IMR-90 (cell line): ENCODE measurements around the gene CNGB1.

ENCODE experiments used
- BHLHE40 ChIP-seq: fragments of 150-350 bp; IDR thresholded peaks from 2 replicates; pipeline ENCODE4 v1.6.1; 2016; ENCODE audit warnings: mild to moderate bottlenecking, low read depth, low read length
- CEBPB ChIP-seq: IDR thresholded peaks from 2 replicates; pipeline ENCODE4 v1.6.1; 2012; ENCODE audit warnings: low read depth, low read length, improper control_type of control experiment
- MAFK ChIP-seq: IDR thresholded peaks from 2 replicates; pipeline ENCODE4 v1.6.1; 2012; ENCODE audit warnings: low read depth, low read length, improper control_type of control experiment
- MAZ ChIP-seq: IDR thresholded peaks from 2 replicates; pipeline ENCODE4 v1.6.1; 2012; ENCODE audit warnings: low read depth, mild to moderate bottlenecking, low read length, improper control_type of control experiment, moderate library complexity, borderline replicate concordance
- MXI1 ChIP-seq: IDR thresholded peaks from 2 replicates; pipeline ENCODE4 v1.6.1; 2012; ENCODE audit warnings: low read depth, mild to moderate bottlenecking, low read length, moderate library complexity, borderline replicate concordance
- NFE2L2 ChIP-seq: fragments of 150-350 bp; IDR thresholded peaks from 2 replicates; pipeline ENCODE4 v1.6.1; 2016; ENCODE audit warnings: low read depth, mild to moderate bottlenecking, low read length
- POLR2A ChIP-seq: IDR thresholded peaks from 2 replicates; pipeline ENCODE4 v1.6.1; 2012; ENCODE audit warnings: mild to moderate bottlenecking, low read depth, low read length
- RAD21 ChIP-seq: IDR thresholded peaks from 2 replicates; pipeline ENCODE4 v1.6.1; 2012; ENCODE audit warnings: low read length, improper control_type of control experiment
- RFX5 ChIP-seq: IDR thresholded peaks from 2 replicates; pipeline ENCODE4 v1.8.0; 2012; ENCODE audit warnings: low read depth, mild to moderate bottlenecking, low read length, moderate library complexity
- TF ChIP-seq, protein P1 (sequence below): conservative IDR thresholded peaks from 2 replicates; pipeline ENCODE4 v1.5.1; 2012; ENCODE audit warnings: mild to moderate bottlenecking, low read depth, low read length, improper control_type of control experiment
- TF ChIP-seq, protein P2 (sequence below): fragments of 150-350 bp; IDR thresholded peaks from 2 replicates; pipeline ENCODE4 v1.6.1; 2017; ENCODE audit warnings: mild to moderate bottlenecking, antibody characterized with exemption, low read length, low read depth
- TF ChIP-seq, protein P3 (sequence below): fragments of 150-350 bp; IDR thresholded peaks from 2 replicates; pipeline ENCODE4 v1.6.1; 2016; ENCODE audit warnings: low read depth, mild to moderate bottlenecking, low read length, moderate library complexity, borderline replicate concordance

DNA sequence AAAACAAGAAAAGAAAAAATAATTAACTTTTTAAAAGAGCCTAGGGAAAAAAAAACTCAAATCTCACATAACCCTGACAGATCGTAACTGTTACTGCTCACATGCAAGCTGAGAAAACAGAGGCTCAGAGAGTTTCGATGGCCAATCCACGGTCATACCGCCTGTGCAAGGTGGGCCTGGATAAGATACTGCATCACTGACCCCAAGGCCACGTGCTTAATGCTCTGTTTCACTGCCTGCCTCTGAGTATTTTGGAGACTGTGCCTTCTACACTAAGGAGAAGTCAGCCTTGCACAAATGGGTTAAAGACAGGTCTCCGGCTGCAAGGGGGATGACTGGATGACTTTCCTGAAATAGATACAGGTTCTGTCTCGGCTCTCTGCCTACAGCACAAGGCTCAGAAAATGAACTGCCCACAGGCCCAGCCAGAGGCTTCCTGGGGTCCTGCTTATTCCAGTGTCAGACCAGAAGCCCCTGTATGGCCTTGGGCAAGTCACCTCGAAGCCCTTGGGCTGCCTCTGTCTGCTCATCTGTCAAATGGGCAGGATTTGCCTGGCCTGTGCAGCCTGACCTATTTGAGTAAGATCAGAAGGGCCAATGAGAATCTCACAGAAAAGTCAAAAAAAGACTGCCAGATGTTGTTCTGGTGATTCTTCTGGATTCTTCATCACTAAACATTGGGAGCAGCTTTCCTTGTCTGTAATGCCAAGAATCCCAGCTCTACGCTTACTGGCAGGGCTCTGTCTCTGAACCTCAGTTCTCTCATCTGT lies 25.8 kb downstream of the CNGB1 start:
- TF ChIP-seq POLR2A (no peak), BHLHE40 (no peak), NFE2L2 (no peak), RFX5 (no peak), RAD21 (no peak), MXI1 (no peak), MAFK (no peak), CEBPB (no peak), MAZ (no peak)
- TF ChIP-seq, protein P1, sequence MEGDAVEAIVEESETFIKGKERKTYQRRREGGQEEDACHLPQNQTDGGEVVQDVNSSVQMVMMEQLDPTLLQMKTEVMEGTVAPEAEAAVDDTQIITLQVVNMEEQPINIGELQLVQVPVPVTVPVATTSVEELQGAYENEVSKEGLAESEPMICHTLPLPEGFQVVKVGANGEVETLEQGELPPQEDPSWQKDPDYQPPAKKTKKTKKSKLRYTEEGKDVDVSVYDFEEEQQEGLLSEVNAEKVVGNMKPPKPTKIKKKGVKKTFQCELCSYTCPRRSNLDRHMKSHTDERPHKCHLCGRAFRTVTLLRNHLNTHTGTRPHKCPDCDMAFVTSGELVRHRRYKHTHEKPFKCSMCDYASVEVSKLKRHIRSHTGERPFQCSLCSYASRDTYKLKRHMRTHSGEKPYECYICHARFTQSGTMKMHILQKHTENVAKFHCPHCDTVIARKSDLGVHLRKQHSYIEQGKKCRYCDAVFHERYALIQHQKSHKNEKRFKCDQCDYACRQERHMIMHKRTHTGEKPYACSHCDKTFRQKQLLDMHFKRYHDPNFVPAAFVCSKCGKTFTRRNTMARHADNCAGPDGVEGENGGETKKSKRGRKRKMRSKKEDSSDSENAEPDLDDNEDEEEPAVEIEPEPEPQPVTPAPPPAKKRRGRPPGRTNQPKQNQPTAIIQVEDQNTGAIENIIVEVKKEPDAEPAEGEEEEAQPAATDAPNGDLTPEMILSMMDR = no peak
- TF ChIP-seq, protein P2, sequence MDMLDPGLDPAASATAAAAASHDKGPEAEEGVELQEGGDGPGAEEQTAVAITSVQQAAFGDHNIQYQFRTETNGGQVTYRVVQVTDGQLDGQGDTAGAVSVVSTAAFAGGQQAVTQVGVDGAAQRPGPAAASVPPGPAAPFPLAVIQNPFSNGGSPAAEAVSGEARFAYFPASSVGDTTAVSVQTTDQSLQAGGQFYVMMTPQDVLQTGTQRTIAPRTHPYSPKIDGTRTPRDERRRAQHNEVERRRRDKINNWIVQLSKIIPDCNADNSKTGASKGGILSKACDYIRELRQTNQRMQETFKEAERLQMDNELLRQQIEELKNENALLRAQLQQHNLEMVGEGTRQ = no peak
- TF ChIP-seq, protein P3, sequence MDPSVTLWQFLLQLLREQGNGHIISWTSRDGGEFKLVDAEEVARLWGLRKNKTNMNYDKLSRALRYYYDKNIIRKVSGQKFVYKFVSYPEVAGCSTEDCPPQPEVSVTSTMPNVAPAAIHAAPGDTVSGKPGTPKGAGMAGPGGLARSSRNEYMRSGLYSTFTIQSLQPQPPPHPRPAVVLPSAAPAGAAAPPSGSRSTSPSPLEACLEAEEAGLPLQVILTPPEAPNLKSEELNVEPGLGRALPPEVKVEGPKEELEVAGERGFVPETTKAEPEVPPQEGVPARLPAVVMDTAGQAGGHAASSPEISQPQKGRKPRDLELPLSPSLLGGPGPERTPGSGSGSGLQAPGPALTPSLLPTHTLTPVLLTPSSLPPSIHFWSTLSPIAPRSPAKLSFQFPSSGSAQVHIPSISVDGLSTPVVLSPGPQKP = no peak
